Sigmoid colon (tissue), 4 donors: ENCODE data around the gene LGR6.

ENCODE experiments used
- CTCF ChIP-seq, 4 experiments: fragments of 450-650 bp in 3 of 4; fragments of 200-600 bp in 1 of 4; IDR thresholded peaks; one replicate each; pipeline ENCODE4 v1.5.1; 2016 to 2019; ENCODE audit warnings: antibody characterized with exemption in 4 of 4, mild to moderate bottlenecking in 3 of 4, moderate library complexity in 2 of 4
- EP300 ChIP-seq, 4 donors: sonication (generic); formaldehyde crosslinking; IDR thresholded peaks; one replicate each; pipeline ENCODE4 v1.6.1; 2017; ENCODE audit warnings: antibody characterized with exemption in 4 of 4

GRCh38 chr1:202240956-202241355, 47.4 kb downstream of the LGR6 start:
- TF ChIP-seq EP300 (IDR thresholded peaks at IDR 0.05) = no peak
- TF ChIP-seq CTCF (IDR thresholded peaks at IDR 0.05) = no peak
